H7 (cell line): ENCODE data around the gene UFD1. TPM values are rescaled to one million over a fixed set of nuclear protein-coding genes. Genes with fewer than 3 reads are reported as not detected.

Source experiments
- DNase-seq: peaks from one replicate; pipeline ENCODE4 v3.0.0; 2012
- H3K27me3 ChIP-seq: 2 replicates; pipeline ENCODE4 v1.6.0; 2011; ENCODE audit warnings: mild to moderate bottlenecking, low read length; ENCODE audit not compliant: control insufficient read depth, insufficient read depth
- H3K36me3 ChIP-seq: replicated peaks from 2 replicates; pipeline ENCODE4 v1.5.1; 2011; ENCODE audit warnings: low read length; ENCODE audit not compliant: control insufficient read depth, insufficient read depth
- H3K4me3 ChIP-seq: 2 replicates; pipeline ENCODE4 v1.5.1; 2011; ENCODE audit warnings: low read depth, mild to moderate bottlenecking, control low read depth, low read length, moderate library complexity; ENCODE audit not compliant: insufficient read depth
- total RNA-seq: library from RNA; depleted of rRNA; stranded (reverse); fragments of >200 nt; shearing (Covaris generic); gene quantifications from 2 replicates; pipeline ENCODE4 v1.2.3, GENCODE V29; 2014

Gene UFD1
- total RNA-seq, 1 experiment from 2014 or later = 61.3 TPM

DNA sequence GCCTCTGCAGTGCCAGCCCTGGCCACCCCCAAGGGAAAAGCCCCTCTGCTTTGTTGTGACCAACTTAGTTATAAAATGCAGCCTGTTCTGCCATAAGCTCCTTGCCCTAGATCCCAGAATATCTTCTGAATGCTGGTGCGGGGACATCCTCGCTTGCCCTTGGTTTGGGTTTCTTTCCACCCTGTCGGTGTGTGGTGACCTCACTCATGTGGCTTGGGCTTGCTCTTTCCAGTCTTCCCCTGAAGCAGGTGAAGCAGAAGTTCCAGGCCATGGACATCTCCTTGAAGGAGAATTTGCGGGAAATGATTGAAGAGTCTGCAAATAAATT lies 28.5 kb upstream of the UFD1 start:
- DNase-seq = no peak
- H3K36me3 ChIP-seq = peaks cover 6% of the 10 kb centered on the region
- no peaks in the 10 kb centered on the region for H3K27me3 ChIP-seq
- H3K4me3 ChIP-seq = no peak overlapping the region

DNA sequence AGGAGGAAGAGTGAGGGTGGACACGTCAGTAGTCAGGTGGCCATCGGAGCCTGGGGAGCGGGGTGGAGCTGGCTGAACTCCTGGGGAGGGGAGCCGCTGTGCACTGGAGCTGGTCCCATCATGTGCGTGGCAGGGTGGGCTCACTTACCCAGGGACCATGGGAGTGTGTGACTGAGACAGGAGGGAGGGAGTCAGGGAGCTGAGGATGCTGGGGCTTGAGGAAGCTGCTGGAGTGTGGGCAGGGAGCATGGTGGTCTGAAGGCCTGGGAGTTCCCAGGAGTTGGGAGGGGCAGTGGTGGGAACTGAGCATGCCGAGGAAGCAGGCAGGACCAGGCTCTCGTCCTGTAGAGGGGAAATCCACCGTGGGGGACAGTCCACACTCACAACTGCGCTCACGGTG lies 27.2 kb upstream of the UFD1 start:
- Histone ChIP-seq H3K36me3 (peaks cover 5% of the 10 kb centered on the region), H3K27me3 (no peaks in the 10 kb centered on the region), H3K4me3 (no peak overlapping the region)
- no peak for DNase-seq

DNA sequence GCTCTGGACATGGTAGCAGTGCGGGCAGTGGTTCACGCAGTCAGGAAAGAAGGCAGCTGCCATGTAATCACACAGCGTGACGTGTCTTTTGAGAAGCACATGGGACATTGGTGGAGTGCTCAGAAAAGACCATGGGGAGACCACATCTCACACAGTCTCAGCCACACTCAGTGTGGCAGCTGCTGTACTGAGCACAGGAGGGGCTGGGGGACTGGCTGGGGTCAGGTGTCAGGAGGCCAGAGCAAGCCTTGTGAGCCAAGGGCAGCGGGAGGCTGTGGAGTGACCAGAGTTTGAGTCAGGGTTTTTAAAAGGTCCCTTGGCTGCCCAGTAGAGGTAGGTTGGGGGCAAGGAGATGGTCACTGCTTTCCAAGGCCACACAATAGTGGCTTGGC lies 26.7 kb upstream of the UFD1 start:
- Histone ChIP-seq H3K27me3 (no peaks in the 10 kb centered on the region), H3K36me3 (peaks cover 5% of the 10 kb centered on the region), H3K4me3 (no peak overlapping the region)
- no peak for DNase-seq

GRCh38 chr22:19504900-19505734 lies 26.1 kb upstream of the UFD1 start:
- no peak for DNase-seq
- H3K4me3 ChIP-seq = no peak overlapping the region
- peaks cover 5% of the 10 kb centered on the region for H3K36me3 ChIP-seq
- H3K27me3 ChIP-seq = no peaks in the 10 kb centered on the region

- peaks cover 7% of the 10 kb centered on the region for H3K36me3 ChIP-seq
- no peak overlapping the region for H3K4me3 ChIP-seq
- DNase-seq = no peak
- H3K27me3 ChIP-seq = no peaks in the 10 kb centered on the region
These were observed 24.9 kb upstream of the UFD1 start for GRCh38 chr22:19503869-19504268.

- H3K4me3 ChIP-seq = no peak overlapping the region
- DNase-seq = no peak
- peaks cover 10% of the 10 kb centered on the region for H3K36me3 ChIP-seq
- no peaks in the 10 kb centered on the region for H3K27me3 ChIP-seq
These were observed 24.4 kb upstream of the UFD1 start for GRCh38 chr22:19503367-19503766.

GRCh38 chr22:19501897-19502447 lies 23.0 kb upstream of the UFD1 start:
- DNase-seq = no peak
- Histone ChIP-seq H3K4me3 (no peak overlapping the region), H3K27me3 (no peaks in the 10 kb centered on the region), H3K36me3 (peaks cover 16% of the 10 kb centered on the region)

DNA sequence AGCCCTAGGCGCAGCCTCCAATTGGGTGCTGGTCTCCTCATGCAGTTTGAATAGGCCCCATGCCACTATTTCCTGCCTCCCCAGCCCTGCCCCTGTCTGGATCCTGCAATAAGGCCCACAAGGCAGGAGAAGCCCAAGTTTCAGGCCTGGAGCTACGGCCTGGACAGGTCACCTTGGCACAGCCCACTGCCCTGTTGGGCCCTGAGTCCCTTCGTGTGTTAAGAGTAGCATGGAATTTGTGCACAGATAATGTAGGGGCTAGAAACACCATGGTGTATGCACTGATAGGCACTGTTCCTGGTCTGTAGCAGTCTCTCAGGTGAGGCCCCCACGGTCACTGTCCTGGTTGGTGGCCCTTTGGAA lies 20.9 kb upstream of the UFD1 start:
- Histone ChIP-seq H3K4me3 (no peak overlapping the region), H3K36me3 (peaks cover 14% of the 10 kb centered on the region), H3K27me3 (no peaks in the 10 kb centered on the region)

GRCh38 chr22:19499236-19499879 lies 20.4 kb upstream of the UFD1 start:
- Histone ChIP-seq H3K4me3 (no peak overlapping the region), H3K36me3 (peaks cover 14% of the 10 kb centered on the region), H3K27me3 (no peaks in the 10 kb centered on the region)
- DNase-seq = no peak

More for the DNA sequence above, 20.9 kb upstream of the UFD1 start:
- DNase-seq = no peak

DNA sequence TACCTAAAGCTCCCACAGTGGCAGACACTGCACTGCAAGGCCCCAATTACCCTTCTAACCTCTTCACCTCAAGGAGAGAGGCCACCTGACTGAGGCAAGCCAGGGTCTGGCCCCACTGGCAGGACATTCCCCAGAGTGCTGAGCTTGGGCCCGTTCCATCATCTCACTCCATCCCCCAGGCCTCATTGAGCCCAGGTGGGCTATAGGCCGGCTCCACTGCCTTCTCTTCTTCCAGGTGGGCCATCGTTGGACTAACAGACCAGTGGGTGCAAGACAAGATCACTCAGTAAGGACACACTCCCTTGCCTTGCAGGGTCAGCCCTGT lies 19.8 kb upstream of the UFD1 start:
- no peak overlapping the region for H3K4me3 ChIP-seq
- no peaks in the 10 kb centered on the region for H3K27me3 ChIP-seq
- DNase-seq = no peak
- H3K36me3 ChIP-seq = peaks cover 19% of the 10 kb centered on the region

DNA sequence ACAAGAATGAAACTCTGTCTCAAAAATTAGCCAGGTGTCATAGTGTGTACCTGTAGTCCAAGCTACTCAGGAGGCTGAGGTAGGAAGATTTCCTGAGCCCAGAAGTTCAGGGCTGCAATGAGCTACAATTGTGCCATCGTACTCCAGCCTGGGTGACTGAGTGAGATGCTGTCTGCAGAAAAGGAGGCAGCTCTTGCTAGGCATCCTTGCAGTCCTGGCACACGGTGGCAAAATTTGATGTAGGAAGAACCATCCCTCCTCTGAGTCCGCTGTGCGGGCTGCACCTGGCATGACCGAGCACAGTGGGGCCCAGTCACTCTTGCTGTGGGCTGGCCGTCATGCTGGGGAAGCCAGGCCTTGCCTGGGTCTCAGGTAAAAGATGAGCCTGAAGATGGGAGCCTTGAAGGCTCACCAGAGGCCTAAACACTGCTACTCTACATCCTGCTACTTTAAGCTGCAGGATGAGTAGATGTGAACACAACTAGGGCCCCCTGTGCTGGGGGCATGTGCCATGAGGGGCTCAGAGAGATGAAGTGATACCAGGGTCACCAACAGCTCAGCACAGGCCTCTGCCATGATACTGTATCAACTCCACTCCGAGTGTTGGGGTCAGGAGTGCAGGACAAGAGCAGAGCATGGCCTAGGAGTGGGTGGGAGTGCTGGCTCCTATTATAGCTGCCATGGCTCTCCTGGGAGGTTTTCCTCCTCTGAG lies 19.3 kb upstream of the UFD1 start:
- Histone ChIP-seq H3K36me3 (peaks cover 21% of the 10 kb centered on the region), H3K4me3 (no peak overlapping the region), H3K27me3 (no peaks in the 10 kb centered on the region)
- DNase-seq = no peak

- Histone ChIP-seq H3K27me3 (no peaks in the 10 kb centered on the region), H3K4me3 (no peak overlapping the region), H3K36me3 (peaks cover 21% of the 10 kb centered on the region)
- no peak for DNase-seq
These were observed 18.3 kb upstream of the UFD1 start for GRCh38 chr22:19497245-19497644.

GRCh38 chr22:19496324-19496630 lies 17.3 kb upstream of the UFD1 start:
- Histone ChIP-seq H3K27me3 (no peaks in the 10 kb centered on the region), H3K4me3 (no peak overlapping the region), H3K36me3 (peaks cover 21% of the 10 kb centered on the region)
- no peak for DNase-seq

DNA sequence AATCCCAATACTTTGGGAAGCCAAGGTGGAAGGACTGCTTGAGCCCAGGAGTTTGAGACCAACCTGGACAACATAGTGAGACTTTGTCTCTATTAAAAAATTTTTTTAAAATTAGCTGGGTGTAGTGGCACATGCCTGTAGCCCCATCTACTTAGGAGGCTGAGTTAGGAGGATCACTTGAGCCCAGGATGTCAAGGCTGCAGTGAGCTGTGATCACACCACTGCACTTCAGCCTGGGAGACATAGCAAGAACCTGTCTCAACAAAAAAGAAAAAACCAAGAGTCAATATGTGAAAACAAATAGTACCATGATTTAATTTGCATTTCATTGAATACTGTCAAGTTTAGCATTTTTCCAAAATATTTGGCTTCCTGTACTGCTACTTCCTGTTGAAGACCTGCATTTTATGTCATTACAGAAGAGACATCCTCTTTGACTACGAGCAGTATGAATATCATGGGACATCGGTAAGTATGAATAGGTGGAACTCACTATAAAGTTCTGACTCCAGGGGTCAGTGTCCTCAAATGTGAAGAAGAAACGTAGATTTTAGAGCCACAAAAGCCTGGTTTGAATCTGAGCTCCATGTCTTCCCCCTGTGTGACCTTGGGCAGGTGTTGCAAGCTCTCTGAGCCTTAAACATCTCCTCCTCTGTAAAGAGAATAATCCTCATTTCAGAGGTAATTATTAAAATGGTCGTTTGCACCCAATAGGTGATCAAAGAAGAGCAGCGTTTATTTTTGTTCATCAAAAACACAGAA lies 16.8 kb upstream of the UFD1 start:
- H3K36me3 ChIP-seq = peaks cover 21% of the 10 kb centered on the region
- no peak for DNase-seq
- no peaks in the 10 kb centered on the region for H3K27me3 ChIP-seq

More for the DNA sequence above, 16.8 kb upstream of the UFD1 start:
- H3K4me3 ChIP-seq = no peak overlapping the region
